Fibroblast of skin of back (primary cell): ENCODE data around the gene IGFL3.
"Not testable (repeated sequence)": the region's sequence is repeated elsewhere in the genome, so short reads cannot be mapped to it uniquely, and the experiment has no call there.

ENCODE experiments used
- DNase-seq: peaks from one replicate; pipeline ENCODE4 v3.0.0-alpha.2; 2013

The IGFL3 gene

GRCh38 chr19:46118136-46118535 is 6.4 kb downstream of the IGFL3 start:
- no peak for DNase-seq

GRCh38 chr19:46116121-46116520 is 8.4 kb downstream of the IGFL3 start:
- no peak for DNase-seq

- peak; percentile 53 for DNase-seq
Observed at GRCh38 chr19:46115396-46116106, 8.9 kb downstream of the IGFL3 start.

GRCh38 chr19:46113726-46114125 is 10.8 kb downstream of the IGFL3 start:
- no peak for DNase-seq

- no peak for DNase-seq
Observed at GRCh38 chr19:46112527-46112926, 12.0 kb downstream of the IGFL3 start.

GRCh38 chr19:46111376-46111775 is 13.1 kb downstream of the IGFL3 start:
- no peak for DNase-seq

GRCh38 chr19:46109876-46110275 is 14.6 kb downstream of the IGFL3 start:
- DNase-seq: no peak

- peak; percentile 19 for DNase-seq
Observed at GRCh38 chr19:46107371-46107770, 17.1 kb downstream of the IGFL3 start.

- not testable (repeated sequence) for DNase-seq
Observed at GRCh38 chr19:46102333-46102732, 22.2 kb downstream of the IGFL3 start.

- no peak for DNase-seq
Observed at GRCh38 chr19:46101293-46101692, 23.2 kb downstream of the IGFL3 start.

GRCh38 chr19:46100344-46100743 is 24.1 kb downstream of the IGFL3 start:
- no peak for DNase-seq

- DNase-seq: no peak
Observed at GRCh38 chr19:46090444-46090843, 34.0 kb downstream of the IGFL3 start.

- DNase-seq: no peak
Observed at GRCh38 chr19:46089432-46089831, 35.1 kb downstream of the IGFL3 start.

- no peak for DNase-seq
Observed at GRCh38 chr19:46088101-46088500, 36.4 kb downstream of the IGFL3 start.

- no peak for DNase-seq
Observed at GRCh38 chr19:46085888-46086287, 38.6 kb downstream of the IGFL3 start.

- peak; percentile 53 for DNase-seq
Observed at GRCh38 chr19:46082728-46083050, 41.8 kb downstream of the IGFL3 start.

- DNase-seq: peak; percentile 60
Observed at GRCh38 chr19:46081928-46082727, 42.4 kb downstream of the IGFL3 start.

GRCh38 chr19:46080561-46080960 is 43.9 kb downstream of the IGFL3 start:
- peak; percentile 88 for DNase-seq

- DNase-seq: no peak
Observed at GRCh38 chr19:46079576-46079975, 44.9 kb downstream of the IGFL3 start.

- DNase-seq: peak; percentile 78
Observed at GRCh38 chr19:46078573-46079332, 45.7 kb downstream of the IGFL3 start.

GRCh38 chr19:46077815-46078167 is 46.7 kb downstream of the IGFL3 start:
- no peak for DNase-seq

GRCh38 chr19:46076951-46077814 is 47.3 kb downstream of the IGFL3 start:
- DNase-seq: peak; percentile 78
